Stimulated activated CD4-positive, alpha-beta T cell treated with anti-CD3 and anti-CD28 coated beads, Interleukin-4, amount 100 ng/mL, for 24 hours (primary cell): ENCODE measurements around the gene DPP3.

ENCODE experiments used
- DNase-seq: peaks from one replicate; pipeline ENCODE4 v3.0.0-alpha.2; 2020

The DPP3 gene

GRCh38 chr11:66465373-66466224 lies 14.6 kb upstream of the DPP3 start:
- DNase-seq: no peak

GRCh38 chr11:66466225-66467033 lies 13.8 kb upstream of the DPP3 start, which contains the start of gene PELI3:
Gene PELI3, plus strand, starts transcription at chr11:66466905. Its CDS starts 1,224 bp downstream, at chr11:66468129.
- peak; percentile 91 for DNase-seq

- DNase-seq: peak; percentile 33
These were observed 13.1 kb upstream of the DPP3 start for GRCh38 chr11:66467034-66467659.

- DNase-seq: no peak
These were observed 12.5 kb upstream of the DPP3 start for GRCh38 chr11:66467756-66468155.

GRCh38 chr11:66468691-66469090 lies 11.5 kb upstream of the DPP3 start:
- DNase-seq: no peak

- no peak for DNase-seq
These were observed 10.8 kb upstream of the DPP3 start for GRCh38 chr11:66469441-66469840.

GRCh38 chr11:66470015-66470414 lies 10.2 kb upstream of the DPP3 start:
- no peak for DNase-seq

- no peak for DNase-seq
These were observed 9.1 kb upstream of the DPP3 start for GRCh38 chr11:66471142-66471541.

GRCh38 chr11:66472054-66472453 lies 8.2 kb upstream of the DPP3 start:
- DNase-seq: no peak

- DNase-seq: no peak
These were observed 7.1 kb upstream of the DPP3 start for GRCh38 chr11:66473167-66473566.

GRCh38 chr11:66473608-66474515 lies 6.4 kb upstream of the DPP3 start:
- DNase-seq: no peak

GRCh38 chr11:66475349-66476172 lies 4.7 kb upstream of the DPP3 start:
- DNase-seq: no peak

GRCh38 chr11:66476173-66476840 lies 3.9 kb upstream of the DPP3 start:
- DNase-seq: no peak

GRCh38 chr11:66476841-66477251 lies 3.4 kb upstream of the DPP3 start:
- no peak for DNase-seq

- no peak for DNase-seq
These were observed 2.7 kb upstream of the DPP3 start for GRCh38 chr11:66477263-66478201.

- DNase-seq: no peak
These were observed 1.4 kb upstream of the DPP3 start for GRCh38 chr11:66478729-66479393.

- DNase-seq: no peak
These were observed 679 bp upstream of the DPP3 start for GRCh38 chr11:66479394-66480116.

- no peak for DNase-seq
These were observed 4.7 kb downstream of the DPP3 start for GRCh38 chr11:66484806-66485380.
